NB4 (cell line): Measurements from ENCODE around the gene LIN7C.
A peak's percentile ranks its signal among the peaks of the same experiment; 100 is the strongest.

Source experiments
- DNase-seq: peaks from one replicate; pipeline ENCODE4 v3.0.0; 2010; ENCODE audit warnings: low read depth
- H3K4me3 ChIP-seq: one replicate; pipeline ENCODE4 v1.5.1; 2011; ENCODE audit warnings: mild to moderate bottlenecking, low read depth, low read length, moderate library complexity
- MYC ChIP-seq: IDR thresholded peaks from 2 replicates; pipeline ENCODE4 v1.6.1; 2011; ENCODE audit warnings: low read depth, low read length
- POLR2A ChIP-seq: IDR thresholded peaks from 2 replicates; pipeline ENCODE4 v1.6.1; 2011; ENCODE audit warnings: mild to moderate bottlenecking; ENCODE audit not compliant: insufficient read length; ENCODE audit errors: extremely low read depth
- TF ChIP-seq, protein P1 (sequence below): IDR thresholded peaks from 2 replicates; pipeline ENCODE4 v1.6.1; 2011; ENCODE audit warnings: low read depth, low read length
- TF ChIP-seq, protein P2 (sequence below): IDR thresholded peaks from one replicate; pipeline ENCODE4 v1.5.1; 2012; ENCODE audit warnings: low read depth, low read length

Gene LIN7C

DNA sequence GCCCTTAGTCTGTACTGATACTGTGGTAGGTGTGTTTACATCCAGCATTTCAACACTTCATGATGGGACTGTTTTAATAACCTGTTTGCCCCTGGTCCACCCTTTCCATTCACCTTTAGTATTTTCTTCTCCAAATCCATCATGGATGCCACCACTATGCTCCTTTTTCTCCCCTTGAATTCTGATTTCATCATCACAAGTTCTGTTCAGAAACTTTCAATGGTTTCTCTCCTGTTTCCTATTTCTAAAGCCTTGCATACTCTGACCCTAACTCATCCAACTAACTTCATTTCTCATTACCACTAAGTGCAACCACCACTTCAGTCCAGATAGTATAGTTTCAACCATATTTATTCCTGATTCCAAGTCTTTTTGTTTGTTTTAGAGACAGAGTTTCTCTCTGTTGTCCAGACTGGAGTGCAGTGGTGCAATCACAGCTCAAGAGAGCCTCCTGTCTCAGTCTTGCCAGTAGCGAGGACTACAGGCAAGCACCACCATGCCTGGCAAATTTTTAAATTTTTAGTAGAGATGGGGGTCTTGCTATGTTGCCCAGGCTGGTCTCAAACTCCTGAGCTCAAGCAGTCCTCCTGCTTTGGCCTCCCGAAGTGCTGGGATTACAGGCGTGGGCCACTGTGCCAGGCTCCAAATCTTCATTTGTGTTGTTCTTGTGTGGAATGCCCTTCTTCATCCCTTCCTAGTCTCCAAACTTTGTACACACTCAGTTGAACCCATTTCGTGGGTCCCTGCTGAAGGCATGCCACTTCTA lies 1.2 kb upstream of the LIN7C start:
- TF ChIP-seq, protein P1, sequence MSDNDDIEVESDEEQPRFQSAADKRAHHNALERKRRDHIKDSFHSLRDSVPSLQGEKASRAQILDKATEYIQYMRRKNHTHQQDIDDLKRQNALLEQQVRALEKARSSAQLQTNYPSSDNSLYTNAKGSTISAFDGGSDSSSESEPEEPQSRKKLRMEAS, result no peak
- TF ChIP-seq, protein P2, sequence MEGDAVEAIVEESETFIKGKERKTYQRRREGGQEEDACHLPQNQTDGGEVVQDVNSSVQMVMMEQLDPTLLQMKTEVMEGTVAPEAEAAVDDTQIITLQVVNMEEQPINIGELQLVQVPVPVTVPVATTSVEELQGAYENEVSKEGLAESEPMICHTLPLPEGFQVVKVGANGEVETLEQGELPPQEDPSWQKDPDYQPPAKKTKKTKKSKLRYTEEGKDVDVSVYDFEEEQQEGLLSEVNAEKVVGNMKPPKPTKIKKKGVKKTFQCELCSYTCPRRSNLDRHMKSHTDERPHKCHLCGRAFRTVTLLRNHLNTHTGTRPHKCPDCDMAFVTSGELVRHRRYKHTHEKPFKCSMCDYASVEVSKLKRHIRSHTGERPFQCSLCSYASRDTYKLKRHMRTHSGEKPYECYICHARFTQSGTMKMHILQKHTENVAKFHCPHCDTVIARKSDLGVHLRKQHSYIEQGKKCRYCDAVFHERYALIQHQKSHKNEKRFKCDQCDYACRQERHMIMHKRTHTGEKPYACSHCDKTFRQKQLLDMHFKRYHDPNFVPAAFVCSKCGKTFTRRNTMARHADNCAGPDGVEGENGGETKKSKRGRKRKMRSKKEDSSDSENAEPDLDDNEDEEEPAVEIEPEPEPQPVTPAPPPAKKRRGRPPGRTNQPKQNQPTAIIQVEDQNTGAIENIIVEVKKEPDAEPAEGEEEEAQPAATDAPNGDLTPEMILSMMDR, result no peak
- TF ChIP-seq POLR2A, result no peak
- TF ChIP-seq MYC, result no peak
- peak; percentile 2 for DNase-seq
- H3K4me3 ChIP-seq, result peak overlapping the region; percentile 96

DNA sequence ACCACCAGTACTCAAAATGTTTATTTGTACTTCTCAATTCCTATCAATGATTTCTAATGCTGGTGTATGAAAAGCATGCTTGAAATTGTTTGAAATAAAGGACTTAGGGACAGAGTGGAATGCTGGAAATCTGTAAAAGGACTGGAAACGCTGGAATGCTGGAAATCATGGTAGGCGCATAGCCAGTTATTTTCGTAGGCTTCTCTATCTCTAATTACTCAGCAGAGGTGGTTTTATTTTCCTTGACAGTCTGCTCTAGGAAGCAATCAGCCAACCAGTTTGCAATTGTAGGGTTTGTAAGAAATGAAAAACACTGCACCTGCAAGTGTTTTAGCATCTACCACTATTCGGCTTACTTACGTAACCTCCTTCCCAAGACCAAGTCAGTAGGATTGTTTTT lies 788 bp downstream of the LIN7C start:
- no peak for DNase-seq
- H3K4me3 ChIP-seq, result peak overlapping the region; percentile 96
- TF ChIP-seq, protein P1, result no peak
- TF ChIP-seq, protein P2, result no peak
- TF ChIP-seq MYC (no peak), POLR2A (no peak)

DNA sequence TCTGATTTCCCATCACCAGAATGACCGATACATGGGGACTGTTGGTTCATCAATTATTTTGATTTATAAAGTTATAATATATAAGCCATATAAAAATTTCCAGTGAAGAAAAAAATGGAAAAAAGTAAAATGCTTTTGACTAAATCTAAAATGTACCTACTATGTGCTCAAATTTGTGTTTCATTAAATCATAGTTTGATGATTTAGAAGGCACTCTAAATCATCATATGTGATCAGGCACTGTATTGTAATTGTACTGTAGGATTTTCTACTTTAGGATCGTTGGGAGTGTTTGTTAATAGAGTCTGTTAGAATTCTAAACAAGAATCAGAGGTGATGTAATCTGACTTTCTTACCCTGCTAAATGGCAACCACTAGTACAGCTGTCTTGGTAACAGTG lies 2.4 kb downstream of the LIN7C start:
- no peak for DNase-seq
- TF ChIP-seq, protein P2, result no peak
- TF ChIP-seq, protein P1, result no peak
- no peak for TF ChIP-seq MYC
- H3K4me3 ChIP-seq, result no peak overlapping the region

DNA sequence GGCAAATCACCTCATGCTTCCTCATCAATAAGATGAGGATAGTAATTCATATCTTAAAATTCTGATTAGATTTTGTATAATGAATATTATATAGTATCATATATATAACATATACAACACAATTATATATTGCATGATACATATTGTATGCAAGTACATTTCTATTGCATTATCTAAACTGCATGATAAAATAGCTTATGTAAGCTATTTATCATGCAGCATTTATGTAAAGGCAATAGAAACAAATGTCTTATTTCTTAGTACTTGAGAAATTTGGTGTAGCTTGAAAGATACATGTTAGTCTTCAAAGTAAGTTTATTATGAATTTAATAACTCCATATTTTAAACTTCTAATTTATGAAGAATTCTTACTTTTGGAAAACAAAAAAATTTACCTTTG lies 5.5 kb downstream of the LIN7C start:
- TF ChIP-seq, protein P1, result no peak
- no peak for TF ChIP-seq POLR2A
- TF ChIP-seq MYC, result no peak
- TF ChIP-seq, protein P2, result no peak
- no peak for DNase-seq
- H3K4me3 ChIP-seq, result no peak overlapping the region

DNA sequence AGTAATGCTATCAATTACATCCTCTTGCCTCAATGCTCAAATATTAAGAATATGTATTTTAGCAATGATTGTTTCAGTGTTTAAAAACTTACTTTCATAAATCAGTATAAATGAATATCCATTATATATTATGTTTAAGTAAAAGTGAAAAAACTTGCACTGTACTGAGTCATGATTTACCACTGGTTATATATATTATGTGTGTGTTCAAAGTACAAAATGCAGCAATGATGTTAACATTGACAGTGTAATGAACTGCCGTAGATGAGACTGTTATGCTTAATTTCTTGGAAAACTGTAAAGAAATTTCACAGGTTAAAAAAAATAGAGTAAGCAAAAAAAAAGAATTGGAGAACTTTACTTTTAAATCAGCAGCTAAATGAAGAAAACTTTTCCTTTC lies 8.7 kb downstream of the LIN7C start:
- DNase-seq, result no peak
- H3K4me3 ChIP-seq, result no peak overlapping the region
- TF ChIP-seq, protein P2, result no peak
- TF ChIP-seq POLR2A (no peak), MYC (no peak)
- TF ChIP-seq, protein P1, result no peak
